NAMALWA (cell line): ENCODE data around the gene SULF2.
"Not testable (repeated sequence)": the region's sequence is repeated elsewhere in the genome, so short reads cannot be mapped to it uniquely, and the experiment has no call there.

Source experiments
- DNase-seq: peaks from one replicate; pipeline ENCODE4 v3.0.0-alpha.2; 2015; ENCODE audit warnings: low spot score

Gene SULF2

GRCh38 chr20:47785311-47785853 is at the start of gene SULF2:
Gene SULF2 (minus strand): TSS chr20:47785481. CDS start chr20:47757363, 28,118 bp downstream.
- no peak for DNase-seq

- DNase-seq: not testable (repeated sequence)
Measured at GRCh38 chr20:47831675-47832074, 46.4 kb upstream of the SULF2 start.

- DNase-seq: not testable (repeated sequence)
Measured at GRCh38 chr20:47826716-47827115, 41.4 kb upstream of the SULF2 start.

GRCh38 chr20:47826006-47826405 is 40.7 kb upstream of the SULF2 start:
- not testable (repeated sequence) for DNase-seq

- DNase-seq: no peak
Measured at GRCh38 chr20:47825011-47825762, 39.9 kb upstream of the SULF2 start.

GRCh38 chr20:47823941-47824340 is 38.7 kb upstream of the SULF2 start:
- DNase-seq: not testable (repeated sequence)

GRCh38 chr20:47821481-47822100 is 36.3 kb upstream of the SULF2 start:
- DNase-seq: no peak

- DNase-seq: no peak
Measured at GRCh38 chr20:47818996-47819609, 33.8 kb upstream of the SULF2 start.

GRCh38 chr20:47818466-47818865 is 33.2 kb upstream of the SULF2 start:
- no peak for DNase-seq

- no peak for DNase-seq
Measured at GRCh38 chr20:47818016-47818415, 32.7 kb upstream of the SULF2 start.

GRCh38 chr20:47817573-47817972 is 32.3 kb upstream of the SULF2 start:
- no peak for DNase-seq

- no peak for DNase-seq
Measured at GRCh38 chr20:47816487-47817451, 31.5 kb upstream of the SULF2 start.

GRCh38 chr20:47815866-47816265 is 30.6 kb upstream of the SULF2 start:
- no peak for DNase-seq

GRCh38 chr20:47815416-47815806 is 30.1 kb upstream of the SULF2 start:
- DNase-seq: no peak

- no peak for DNase-seq
Measured at GRCh38 chr20:47814632-47815415, 29.5 kb upstream of the SULF2 start.

GRCh38 chr20:47810721-47811347 is 25.6 kb upstream of the SULF2 start:
- no peak for DNase-seq

GRCh38 chr20:47810116-47810677 is 24.9 kb upstream of the SULF2 start:
- no peak for DNase-seq

- DNase-seq: no peak
Measured at GRCh38 chr20:47809161-47809960, 24.1 kb upstream of the SULF2 start.

- DNase-seq: no peak
Measured at GRCh38 chr20:47805951-47806350, 20.7 kb upstream of the SULF2 start.
